Liver (tissue), 9 donors: Measurements from ENCODE around the gene DSG2. TPM values are rescaled to one million over a fixed set of nuclear protein-coding genes. Genes with fewer than 3 reads are reported as not detected.

Experiments
- DNase-seq: peaks from one replicate; pipeline ENCODE4 v3.0.0-alpha.2; 2017; ENCODE audit warnings: low spot score
- H3K27ac ChIP-seq, 2 donors: one replicate each; pipeline ENCODE4 v1.7.0; 2013; ENCODE audit warnings: inconsistent platforms in 2 of 2, low read length in 2 of 2, control low read depth in 1 of 2, low read depth in 1 of 2, mild to moderate bottlenecking in 1 of 2
- H3K27me3 ChIP-seq, 4 donors: one replicate each; pipeline versions ENCODE4 v1.6.1 to v1.7.0; 2013; ENCODE audit warnings: low read length in 3 of 4, inconsistent platforms in 1 of 4, mild to moderate bottlenecking in 1 of 4, moderate library complexity in 1 of 4; ENCODE audit not compliant: control insufficient read depth in 4 of 4, insufficient read depth in 4 of 4
- H3K36me3 ChIP-seq, 4 donors: one replicate each; pipeline versions ENCODE4 v1.6.1 to v1.7.0; 2013; ENCODE audit warnings: low read length in 3 of 4, mild to moderate bottlenecking in 3 of 4, low read depth in 1 of 4, moderate library complexity in 1 of 4; ENCODE audit not compliant: control insufficient read depth in 4 of 4, insufficient read depth in 3 of 4
- H3K4me1 ChIP-seq, 4 donors: one replicate each; pipeline versions ENCODE4 v1.6.1 to v1.7.0; 2013; ENCODE audit warnings: low read length in 3 of 4, mild to moderate bottlenecking in 3 of 4, moderate library complexity in 1 of 4; ENCODE audit not compliant: control insufficient read depth in 4 of 4, insufficient read depth in 4 of 4
- H3K4me3 ChIP-seq, 3 donors: one replicate each; pipeline versions ENCODE4 v1.6.1 to v1.7.0; 2013; ENCODE audit warnings: low read length in 3 of 3, control low read depth in 1 of 3, low read depth in 1 of 3, mild to moderate bottlenecking in 1 of 3
- H3K9ac ChIP-seq, 2 donors: one replicate each; pipeline ENCODE4 v1.7.0; 2013; ENCODE audit warnings: low read length in 2 of 2, mild to moderate bottlenecking in 2 of 2, moderate library complexity in 2 of 2, control low read depth in 1 of 2, low read depth in 1 of 2
- H3K9me3 ChIP-seq, 4 donors: one replicate each; pipeline versions ENCODE4 v1.6.1 to v1.7.0; 2013; ENCODE audit warnings: low read length in 3 of 4; ENCODE audit not compliant: control insufficient read depth in 4 of 4
- CTCF ChIP-seq: fragments of 150-350 bp; IDR thresholded peaks from 2 replicates; pipeline ENCODE4 v1.5.1; 2017; ENCODE audit warnings: improper control_type of control experiment, low read depth, low read length; ENCODE audit not compliant: missing input control
- EGR1 ChIP-seq, 2 donors: IDR thresholded peaks; 2 replicates each; pipeline ENCODE4 v1.6.1; 2016 to 2018; ENCODE audit warnings: antibody characterized with exemption in 2 of 2, low read depth in 2 of 2
- FOXA1 ChIP-seq: IDR thresholded peaks from 2 replicates; pipeline ENCODE4 v1.6.1; 2016; ENCODE audit warnings: antibody characterized with exemption
- FOXA2 ChIP-seq: IDR thresholded peaks from 2 replicates; pipeline ENCODE4 v1.6.1; 2016; ENCODE audit warnings: antibody characterized with exemption
- GABPA ChIP-seq, 2 donors: IDR thresholded peaks in 1 of 2; conservative IDR thresholded peaks in 1 of 2; 2 replicates each; pipeline ENCODE4 v1.6.1; 2016; ENCODE audit warnings: antibody characterized with exemption in 2 of 2, mild to moderate bottlenecking in 1 of 2, moderate library complexity in 1 of 2
- HNF4A ChIP-seq, 2 donors: conservative IDR thresholded peaks; 2 replicates each; pipeline ENCODE4 v1.6.1; 2016; ENCODE audit warnings: antibody characterized with exemption in 2 of 2, mild to moderate bottlenecking in 2 of 2
- HNF4G ChIP-seq: IDR thresholded peaks from 2 replicates; pipeline ENCODE4 v1.6.1; 2016; ENCODE audit warnings: antibody characterized with exemption
- JUND ChIP-seq, 2 donors: IDR thresholded peaks; 2 replicates each; pipeline ENCODE4 v1.6.1; 2016; ENCODE audit warnings: antibody characterized with exemption in 2 of 2
- MAX ChIP-seq: IDR thresholded peaks from 2 replicates; pipeline ENCODE4 v1.6.1; 2016; ENCODE audit warnings: antibody characterized with exemption
- NR2F2 ChIP-seq: IDR thresholded peaks from 2 replicates; pipeline ENCODE4 v1.6.1; 2016; ENCODE audit warnings: antibody characterized with exemption
- RAD21 ChIP-seq, 2 donors: IDR thresholded peaks; 2 replicates each; pipeline ENCODE4 v1.6.1; 2016; ENCODE audit warnings: antibody characterized with exemption in 2 of 2, mild to moderate bottlenecking in 2 of 2
- RXRA ChIP-seq, 2 donors: IDR thresholded peaks; 2 replicates each; pipeline ENCODE4 v1.6.1; 2017 to 2018; ENCODE audit warnings: antibody characterized with exemption in 2 of 2, mild to moderate bottlenecking in 1 of 2
- SP1 ChIP-seq: IDR thresholded peaks from 2 replicates; pipeline ENCODE4 v1.6.1; 2018; ENCODE audit warnings: antibody characterized with exemption, mild to moderate bottlenecking
- TAF1 ChIP-seq: conservative IDR thresholded peaks from 2 replicates; pipeline ENCODE4 v1.6.1; 2016; ENCODE audit warnings: antibody characterized with exemption, mild to moderate bottlenecking
- YY1 ChIP-seq: IDR thresholded peaks from 2 replicates; pipeline ENCODE4 v1.6.1; 2016; ENCODE audit warnings: antibody characterized with exemption, mild to moderate bottlenecking
- WGBS: extraction: QIAGEN DNeasy Blood & Tissue Kit; methylation state at CpG from one replicate; pipeline ENCODE4 v1.1.7; 2013; 5-methylcytosine and 5-hydroxymethylcytosine counted together
- polyA plus RNA-seq, 2 donors: library from polyadenylated mRNA; stranded (reverse) in 1 of 2; unstranded in 1 of 2; fragments of 200-250 nt in 1 of 2; fragments of >200 nt in 1 of 2; fragmentation: Nextera tagmentation in 1 of 2; extraction: Ambion mirVana in 1 of 2; gene quantifications; one replicate each; pipeline versions ENCODE4 v1.2.1 to v1.2.3, GENCODE V29; 2013 to 2015
- total RNA-seq, 2 donors: library from RNA; depleted of rRNA; stranded (reverse); fragments of >200 nt; gene quantifications; one replicate each; pipeline ENCODE4 v1.2.3, GENCODE V29; 2014
- TF ChIP-seq, protein P1 (sequence below): IDR thresholded peaks from 2 replicates; pipeline ENCODE4 v1.6.1; 2016; ENCODE audit warnings: antibody characterized with exemption
- TF ChIP-seq, protein P2 (sequence below): IDR thresholded peaks from 2 replicates; pipeline ENCODE4 v1.6.1; 2016; ENCODE audit warnings: antibody characterized with exemption, mild to moderate bottlenecking
- TF ChIP-seq, protein P3 (sequence below): IDR thresholded peaks from 2 replicates; pipeline ENCODE4 v1.6.1; 2016; ENCODE audit warnings: antibody characterized with exemption
- donor health status: healthy.
- donor health status: healthy.
- donor health status: healthy.
- donor health status: healthy.
- donor health status: healthy.

Gene DSG2
- total and polyA plus RNA-seq, 4 donors: 5.4 to 13.9 (median 9.6) TPM

DNA sequence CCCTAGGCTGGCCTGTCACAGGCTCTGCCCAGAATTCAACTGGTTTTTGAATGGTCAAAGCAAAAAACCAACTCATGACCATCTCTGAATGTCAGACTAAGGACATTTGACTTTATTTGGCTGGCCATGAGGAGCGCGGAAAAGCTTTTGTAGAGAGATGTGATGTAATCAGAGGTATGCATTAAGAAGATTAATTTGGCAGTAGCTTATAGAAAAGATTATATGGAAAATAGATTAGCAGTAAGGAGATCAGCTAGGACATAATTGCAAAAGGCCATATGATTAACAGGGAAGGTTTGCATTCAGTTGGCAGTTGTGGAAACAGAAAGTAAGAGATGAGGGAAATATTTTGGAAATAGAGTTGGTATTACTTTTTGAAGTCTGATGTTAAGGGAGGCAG lies 81.4 kb downstream of the DSG2 start (continued):
- no peak for TF ChIP-seq NR2F2
- TF ChIP-seq HNF4A (conservative IDR thresholded peaks at IDR 0.05): no peak
- TF ChIP-seq JUND (IDR thresholded peaks at IDR 0.05): no peak
- no peak for TF ChIP-seq SP1
- no peak for TF ChIP-seq HNF4G

GRCh38 chr18:31581498-31582197 lies 83.7 kb downstream of the DSG2 start:
- no peaks in the 10 kb centered on the region for H3K27me3 ChIP-seq
- no peak overlapping the region for H3K4me3 ChIP-seq
- peak; percentile 74 for TF ChIP-seq MAX
- no peak for TF ChIP-seq CTCF
- no peak for TF ChIP-seq TAF1
- TF ChIP-seq RXRA (IDR thresholded peaks at IDR 0.05): peak; percentile 86
- TF ChIP-seq JUND (IDR thresholded peaks at IDR 0.05): peak; percentile 55 to 68
- peak; percentile 57 for TF ChIP-seq HNF4G
- no peak for TF ChIP-seq GABPA (IDR thresholded peaks at IDR 0.05 in 1 of 2, conservative IDR thresholded peaks at IDR 0.05 in 1 of 2)
- no peak for TF ChIP-seq NR2F2
- peak; percentile 83 for TF ChIP-seq FOXA1
- peak in 1 of 2 donors; percentile 37 for TF ChIP-seq EGR1 (IDR thresholded peaks at IDR 0.05; ENCODE audit: low read depth in 2 of 2)
- TF ChIP-seq, protein P1, sequence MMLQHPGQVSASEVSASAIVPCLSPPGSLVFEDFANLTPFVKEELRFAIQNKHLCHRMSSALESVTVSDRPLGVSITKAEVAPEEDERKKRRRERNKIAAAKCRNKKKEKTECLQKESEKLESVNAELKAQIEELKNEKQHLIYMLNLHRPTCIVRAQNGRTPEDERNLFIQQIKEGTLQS: no peak
- TF ChIP-seq FOXA2: peak; percentile 68
- TF ChIP-seq HNF4A (conservative IDR thresholded peaks at IDR 0.05): peak; percentile 86 to 92
- TF ChIP-seq, protein P2, sequence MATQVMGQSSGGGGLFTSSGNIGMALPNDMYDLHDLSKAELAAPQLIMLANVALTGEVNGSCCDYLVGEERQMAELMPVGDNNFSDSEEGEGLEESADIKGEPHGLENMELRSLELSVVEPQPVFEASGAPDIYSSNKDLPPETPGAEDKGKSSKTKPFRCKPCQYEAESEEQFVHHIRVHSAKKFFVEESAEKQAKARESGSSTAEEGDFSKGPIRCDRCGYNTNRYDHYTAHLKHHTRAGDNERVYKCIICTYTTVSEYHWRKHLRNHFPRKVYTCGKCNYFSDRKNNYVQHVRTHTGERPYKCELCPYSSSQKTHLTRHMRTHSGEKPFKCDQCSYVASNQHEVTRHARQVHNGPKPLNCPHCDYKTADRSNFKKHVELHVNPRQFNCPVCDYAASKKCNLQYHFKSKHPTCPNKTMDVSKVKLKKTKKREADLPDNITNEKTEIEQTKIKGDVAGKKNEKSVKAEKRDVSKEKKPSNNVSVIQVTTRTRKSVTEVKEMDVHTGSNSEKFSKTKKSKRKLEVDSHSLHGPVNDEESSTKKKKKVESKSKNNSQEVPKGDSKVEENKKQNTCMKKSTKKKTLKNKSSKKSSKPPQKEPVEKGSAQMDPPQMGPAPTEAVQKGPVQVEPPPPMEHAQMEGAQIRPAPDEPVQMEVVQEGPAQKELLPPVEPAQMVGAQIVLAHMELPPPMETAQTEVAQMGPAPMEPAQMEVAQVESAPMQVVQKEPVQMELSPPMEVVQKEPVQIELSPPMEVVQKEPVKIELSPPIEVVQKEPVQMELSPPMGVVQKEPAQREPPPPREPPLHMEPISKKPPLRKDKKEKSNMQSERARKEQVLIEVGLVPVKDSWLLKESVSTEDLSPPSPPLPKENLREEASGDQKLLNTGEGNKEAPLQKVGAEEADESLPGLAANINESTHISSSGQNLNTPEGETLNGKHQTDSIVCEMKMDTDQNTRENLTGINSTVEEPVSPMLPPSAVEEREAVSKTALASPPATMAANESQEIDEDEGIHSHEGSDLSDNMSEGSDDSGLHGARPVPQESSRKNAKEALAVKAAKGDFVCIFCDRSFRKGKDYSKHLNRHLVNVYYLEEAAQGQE: peak; percentile 67
- TF ChIP-seq SP1: peak; percentile 85
- TF ChIP-seq RAD21 (IDR thresholded peaks at IDR 0.05): peak; percentile 32 to 44
- peak; percentile 53 for TF ChIP-seq YY1
- TF ChIP-seq, protein P3, sequence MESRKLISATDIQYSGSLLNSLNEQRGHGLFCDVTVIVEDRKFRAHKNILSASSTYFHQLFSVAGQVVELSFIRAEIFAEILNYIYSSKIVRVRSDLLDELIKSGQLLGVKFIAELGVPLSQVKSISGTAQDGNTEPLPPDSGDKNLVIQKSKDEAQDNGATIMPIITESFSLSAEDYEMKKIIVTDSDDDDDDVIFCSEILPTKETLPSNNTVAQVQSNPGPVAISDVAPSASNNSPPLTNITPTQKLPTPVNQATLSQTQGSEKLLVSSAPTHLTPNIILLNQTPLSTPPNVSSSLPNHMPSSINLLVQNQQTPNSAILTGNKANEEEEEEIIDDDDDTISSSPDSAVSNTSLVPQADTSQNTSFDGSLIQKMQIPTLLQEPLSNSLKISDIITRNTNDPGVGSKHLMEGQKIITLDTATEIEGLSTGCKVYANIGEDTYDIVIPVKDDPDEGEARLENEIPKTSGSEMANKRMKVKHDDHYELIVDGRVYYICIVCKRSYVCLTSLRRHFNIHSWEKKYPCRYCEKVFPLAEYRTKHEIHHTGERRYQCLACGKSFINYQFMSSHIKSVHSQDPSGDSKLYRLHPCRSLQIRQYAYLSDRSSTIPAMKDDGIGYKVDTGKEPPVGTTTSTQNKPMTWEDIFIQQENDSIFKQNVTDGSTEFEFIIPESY: no peak
- no peak for DNase-seq
- H3K36me3 ChIP-seq: no peaks in the 10 kb centered on the region
- 43% methylated on average over 4 of the region's 4 CpGs for WGBS
- peaks cover 0 to 2% (median 0%) of the 10 kb centered on the region in 4 donors for H3K9me3 ChIP-seq
- H3K27ac ChIP-seq: peak overlapping the region; percentile 17 to 45
- no peak overlapping the region for H3K9ac ChIP-seq
- H3K4me1 ChIP-seq: peaks cover 0 to 44% (median 19%) of the 10 kb centered on the region in 4 donors
